Measurements from ENCODE around the gene PRLR.

Gene PRLR

DNA sequence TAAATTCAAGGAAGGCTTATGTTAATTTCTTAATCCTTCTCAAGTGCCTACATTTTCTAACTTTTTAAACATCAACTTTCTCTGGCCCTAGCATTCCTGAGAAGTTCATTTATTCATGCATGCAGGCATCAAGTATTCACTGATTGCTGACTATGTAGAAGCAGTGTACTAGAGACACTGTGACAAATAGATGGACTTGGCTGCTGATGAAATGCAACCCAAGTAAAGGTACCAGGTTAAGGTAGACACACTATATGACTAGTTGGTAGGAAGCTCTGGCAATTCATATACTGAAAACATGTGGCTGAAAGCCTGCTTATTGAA lies 66.6 kb downstream of the PRLR start:
- H3K4me3 ChIP-seq (ENCODE audit: low read depth, low read length) = no peak overlapping the region
- TF ChIP-seq, protein P1, sequence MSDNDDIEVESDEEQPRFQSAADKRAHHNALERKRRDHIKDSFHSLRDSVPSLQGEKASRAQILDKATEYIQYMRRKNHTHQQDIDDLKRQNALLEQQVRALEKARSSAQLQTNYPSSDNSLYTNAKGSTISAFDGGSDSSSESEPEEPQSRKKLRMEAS (IDR thresholded peaks at IDR 0.05; ENCODE audit: low read depth, low read length) = no peak
- TF ChIP-seq, protein P2, sequence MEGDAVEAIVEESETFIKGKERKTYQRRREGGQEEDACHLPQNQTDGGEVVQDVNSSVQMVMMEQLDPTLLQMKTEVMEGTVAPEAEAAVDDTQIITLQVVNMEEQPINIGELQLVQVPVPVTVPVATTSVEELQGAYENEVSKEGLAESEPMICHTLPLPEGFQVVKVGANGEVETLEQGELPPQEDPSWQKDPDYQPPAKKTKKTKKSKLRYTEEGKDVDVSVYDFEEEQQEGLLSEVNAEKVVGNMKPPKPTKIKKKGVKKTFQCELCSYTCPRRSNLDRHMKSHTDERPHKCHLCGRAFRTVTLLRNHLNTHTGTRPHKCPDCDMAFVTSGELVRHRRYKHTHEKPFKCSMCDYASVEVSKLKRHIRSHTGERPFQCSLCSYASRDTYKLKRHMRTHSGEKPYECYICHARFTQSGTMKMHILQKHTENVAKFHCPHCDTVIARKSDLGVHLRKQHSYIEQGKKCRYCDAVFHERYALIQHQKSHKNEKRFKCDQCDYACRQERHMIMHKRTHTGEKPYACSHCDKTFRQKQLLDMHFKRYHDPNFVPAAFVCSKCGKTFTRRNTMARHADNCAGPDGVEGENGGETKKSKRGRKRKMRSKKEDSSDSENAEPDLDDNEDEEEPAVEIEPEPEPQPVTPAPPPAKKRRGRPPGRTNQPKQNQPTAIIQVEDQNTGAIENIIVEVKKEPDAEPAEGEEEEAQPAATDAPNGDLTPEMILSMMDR (IDR thresholded peaks at IDR 0.05; ENCODE audit: low read depth, low read length) = no peak
- TF ChIP-seq MYC (IDR thresholded peaks at IDR 0.05; ENCODE audit: low read depth, low read length) = no peak
- DNase-seq (ENCODE audit: low read depth) = no peak

GRCh38 chr5:35162848-35163709 lies 67.2 kb downstream of the PRLR start:
- H3K4me3 ChIP-seq (ENCODE audit: low read depth, low read length) = no peak overlapping the region
- DNase-seq (ENCODE audit: low read depth) = no peak
- TF ChIP-seq, protein P2 (IDR thresholded peaks at IDR 0.05; ENCODE audit: low read depth, low read length) = no peak
- TF ChIP-seq, protein P1 (IDR thresholded peaks at IDR 0.05; ENCODE audit: low read depth, low read length) = no peak
- no peak for TF ChIP-seq MYC (IDR thresholded peaks at IDR 0.05; ENCODE audit: low read depth, low read length)

DNA sequence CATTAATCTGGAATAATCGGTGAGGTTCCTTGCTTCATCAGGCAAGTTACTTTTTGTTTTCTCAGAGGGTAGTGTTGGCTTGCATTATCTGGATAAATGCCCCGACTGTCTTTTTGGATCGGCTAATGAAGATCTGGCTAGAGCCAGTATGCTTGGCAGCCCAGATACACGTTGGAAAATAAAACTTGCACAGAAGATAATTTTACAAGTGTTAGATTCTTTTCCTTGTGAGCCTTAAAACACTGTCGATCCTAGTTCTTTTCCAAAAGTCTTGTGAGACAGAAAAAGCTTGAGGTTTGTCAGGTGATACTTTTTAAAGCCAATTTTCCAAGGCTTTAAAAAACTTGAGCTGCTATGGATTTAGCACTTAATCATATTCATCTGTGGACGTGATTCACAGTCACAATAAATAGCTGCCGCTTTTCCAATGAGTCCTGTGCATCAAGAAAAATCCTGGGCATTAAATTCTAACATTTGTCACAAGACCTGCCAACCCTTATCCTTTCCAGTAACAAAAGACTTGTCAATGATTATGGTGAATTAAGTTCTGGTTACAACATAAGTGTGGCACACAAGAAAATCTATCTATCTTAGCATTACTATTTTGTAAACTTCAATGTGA lies 68.5 kb downstream of the PRLR start:
- TF ChIP-seq POLR2A (IDR thresholded peaks at IDR 0.05; ENCODE audit: extremely low read depth, insufficient read length) = no peak
- TF ChIP-seq, protein P2 (IDR thresholded peaks at IDR 0.05; ENCODE audit: low read depth, low read length) = no peak
- TF ChIP-seq, protein P1 (IDR thresholded peaks at IDR 0.05; ENCODE audit: low read depth, low read length) = no peak
- no peak overlapping the region for H3K4me3 ChIP-seq (ENCODE audit: low read depth, low read length)
- DNase-seq (ENCODE audit: low read depth) = no peak

DNA sequence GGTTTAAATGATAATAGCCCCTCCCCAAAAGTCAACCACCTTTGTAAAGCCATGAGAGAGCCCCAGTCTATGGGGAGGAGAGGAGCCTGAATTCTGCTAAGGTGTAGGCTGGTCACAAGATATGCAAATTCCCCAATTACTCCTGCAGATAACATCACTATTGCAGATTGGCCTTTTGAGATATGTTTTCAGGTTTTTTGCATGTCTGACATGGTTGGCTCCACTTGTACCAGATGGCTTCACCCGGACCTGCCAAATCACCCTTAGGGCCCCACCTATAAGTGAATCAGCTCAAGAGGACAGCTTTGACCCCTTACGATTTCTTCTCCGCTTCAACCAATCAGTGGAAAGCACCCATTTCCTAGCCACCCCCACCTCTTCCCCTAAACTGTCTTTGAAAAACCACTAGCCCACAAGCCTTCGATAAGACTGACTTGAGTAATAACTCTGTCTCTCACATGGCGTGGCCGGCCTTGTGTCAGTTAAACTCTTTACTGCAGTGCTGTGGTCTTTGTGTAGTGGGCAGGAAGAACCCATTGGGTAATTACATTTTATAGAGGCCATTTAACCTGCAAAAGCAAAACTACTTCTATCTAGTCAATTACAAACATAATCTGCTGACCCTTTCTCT lies 69.7 kb downstream of the PRLR start:
- H3K4me3 ChIP-seq (ENCODE audit: low read depth, low read length) = no peak overlapping the region
- DNase-seq (ENCODE audit: low read depth) = peak; percentile 91
- peak; percentile 97 for TF ChIP-seq MYC (IDR thresholded peaks at IDR 0.05; ENCODE audit: low read depth, low read length)
- TF ChIP-seq, protein P1 (IDR thresholded peaks at IDR 0.05; ENCODE audit: low read depth, low read length) = peak; percentile 91
- TF ChIP-seq, protein P2 (IDR thresholded peaks at IDR 0.05; ENCODE audit: low read depth, low read length) = no peak

DNA sequence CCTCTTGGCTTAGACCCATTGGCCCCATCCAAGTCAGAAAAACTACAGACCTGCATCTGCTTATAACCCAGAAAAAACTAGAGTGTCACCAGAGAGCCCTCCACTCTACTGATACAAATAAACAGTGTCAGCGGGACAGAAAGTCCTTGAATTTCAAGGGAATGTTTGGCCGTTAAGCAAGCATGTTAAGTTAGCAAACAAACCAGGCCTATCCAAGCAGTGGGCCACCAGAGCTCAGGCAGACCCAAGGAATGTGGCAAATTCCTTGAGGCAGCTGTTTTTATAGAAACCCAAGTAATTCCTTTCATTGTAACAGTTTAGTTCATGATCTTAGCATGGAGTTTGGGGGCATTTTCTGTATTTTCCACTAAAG lies 70.9 kb downstream of the PRLR start:
- H3K4me3 ChIP-seq (ENCODE audit: low read depth, low read length) = no peak overlapping the region
- TF ChIP-seq MYC (IDR thresholded peaks at IDR 0.05; ENCODE audit: low read depth, low read length) (no peak), POLR2A (IDR thresholded peaks at IDR 0.05; ENCODE audit: extremely low read depth, insufficient read length) (no peak)
- TF ChIP-seq, protein P1 (IDR thresholded peaks at IDR 0.05; ENCODE audit: low read depth, low read length) = no peak
- TF ChIP-seq, protein P2 (IDR thresholded peaks at IDR 0.05; ENCODE audit: low read depth, low read length) = no peak
- no peak for DNase-seq (ENCODE audit: low read depth)

Measured in NB4 (cell line).